CD4-positive, alpha-beta T cell treated with Interleukin-2 at 100 ng/mL for 4 hours (primary cell): ENCODE results near the gene TFPT.

Experiments
- DNase-seq: peaks from one replicate; pipeline ENCODE4 v3.0.0-alpha.2; 2020; ENCODE audit warnings: low spot score

TFPT gene, protein sequence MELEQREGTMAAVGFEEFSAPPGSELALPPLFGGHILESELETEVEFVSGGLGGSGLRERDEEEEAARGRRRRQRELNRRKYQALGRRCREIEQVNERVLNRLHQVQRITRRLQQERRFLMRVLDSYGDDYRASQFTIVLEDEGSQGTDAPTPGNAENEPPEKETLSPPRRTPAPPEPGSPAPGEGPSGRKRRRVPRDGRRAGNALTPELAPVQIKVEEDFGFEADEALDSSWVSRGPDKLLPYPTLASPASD

DNA sequence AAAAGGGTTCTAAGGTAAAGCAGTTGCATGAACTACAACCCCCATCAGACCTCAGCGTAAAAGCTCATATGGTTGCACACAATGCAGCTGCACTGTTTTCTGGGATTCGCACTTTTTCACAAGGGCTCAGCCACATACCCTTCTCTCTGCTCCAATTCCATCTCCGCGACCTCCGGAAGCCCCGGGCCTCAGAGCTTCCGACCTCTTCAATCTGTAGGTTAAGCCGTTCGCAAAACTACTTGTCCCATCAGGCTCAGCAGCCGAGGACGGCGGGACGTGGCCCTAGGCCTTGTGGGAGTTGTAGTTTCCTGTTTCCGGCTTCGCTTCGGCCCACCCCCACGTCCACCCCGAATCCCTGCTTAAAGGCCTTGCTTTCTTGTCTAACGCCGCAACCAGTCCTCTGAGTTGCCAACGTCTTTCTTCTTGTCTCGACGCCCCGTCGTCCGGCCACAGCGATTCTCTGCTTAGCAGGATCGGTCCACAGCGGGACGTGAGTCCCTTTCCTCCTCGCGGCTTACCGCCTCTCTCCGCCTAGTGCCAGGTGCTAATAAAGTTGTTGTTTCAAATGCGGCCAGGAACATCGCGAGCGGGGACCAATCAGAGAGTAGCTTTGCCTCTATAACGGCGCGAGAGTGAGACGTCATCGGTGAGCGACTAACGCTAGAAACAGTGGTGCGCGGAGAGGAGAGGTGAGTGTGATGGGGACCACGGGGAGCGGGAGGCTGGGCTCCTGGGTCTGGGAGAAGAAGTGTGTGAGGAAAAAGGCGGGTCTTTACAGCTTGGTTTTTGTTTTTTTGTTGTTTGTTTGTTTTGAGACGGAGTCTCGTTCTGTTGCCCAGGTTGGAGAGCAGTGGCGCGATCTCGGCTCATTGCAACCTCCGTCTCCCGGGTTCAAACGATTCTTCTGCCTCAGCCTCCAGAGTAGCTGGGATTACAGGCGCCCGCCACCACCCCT lies at the start of gene TFPT, which contains the start of gene PRPF31:
Gene TFPT (minus strand): TSS at position 549 of the 955 bp plus-strand sequence. CDS start 388 bp downstream, at position 161.
Gene PRPF31 (plus strand): TSS at position 646 of the 955 bp plus-strand sequence. CDS start 2,525 bp downstream, outside the sequence.
- peak; percentile 96 for DNase-seq

DNA sequence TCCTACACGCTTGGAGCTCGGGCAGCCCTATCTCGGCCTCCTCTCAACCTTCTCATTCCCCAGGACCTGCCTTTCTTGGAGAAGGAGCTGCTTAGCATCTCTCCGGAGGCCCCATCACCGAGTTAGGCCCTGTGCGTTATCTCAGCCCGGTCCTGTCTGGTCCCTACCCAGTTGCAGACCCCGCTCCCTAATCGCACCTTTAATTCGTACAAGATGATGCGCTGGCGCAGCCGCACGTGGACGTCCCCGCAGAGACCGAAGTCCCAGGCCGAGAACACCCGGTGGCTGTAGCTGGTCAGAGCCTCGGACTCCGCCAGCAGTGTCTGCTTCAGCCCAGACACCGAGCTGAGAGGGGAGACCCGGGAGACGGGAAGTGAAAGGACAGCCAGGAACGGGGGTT lies 49.8 kb upstream of the TFPT start:
- no peak for DNase-seq

DNA sequence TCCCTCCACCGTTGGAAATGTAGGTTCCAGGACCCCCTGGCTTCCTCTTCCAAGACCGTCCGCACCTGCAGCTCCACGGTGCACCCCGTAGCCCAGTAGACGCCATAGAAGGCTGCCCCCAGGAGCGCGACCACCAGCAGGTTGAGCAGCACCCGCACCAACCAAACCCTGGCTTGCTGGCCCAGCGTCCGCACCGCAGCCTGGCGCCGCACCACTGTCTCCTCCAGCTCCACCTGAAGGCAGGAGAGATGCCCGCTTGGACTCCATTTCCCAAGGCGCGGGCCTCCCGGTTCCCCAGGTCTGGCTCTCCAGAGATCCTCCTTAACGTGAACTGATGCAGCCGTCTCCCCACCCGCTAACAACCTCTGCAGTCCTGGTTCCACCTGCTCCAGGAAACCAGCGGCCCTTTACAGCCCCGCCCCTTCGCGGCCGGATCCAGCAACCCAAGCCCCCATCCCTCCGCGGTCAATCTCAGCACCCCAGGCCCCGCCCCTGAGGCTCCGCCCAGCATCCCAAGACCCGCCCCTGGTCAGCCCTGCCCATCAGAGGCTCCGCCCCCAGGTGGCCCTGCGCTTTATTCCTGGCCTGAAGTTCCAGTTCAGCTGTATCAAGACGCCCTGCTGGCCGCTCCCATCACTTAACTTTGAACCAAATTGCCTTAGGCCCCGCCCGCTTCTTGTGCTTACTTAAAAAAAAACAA lies 49.1 kb upstream of the TFPT start:
- DNase-seq: peak; percentile 59

DNA sequence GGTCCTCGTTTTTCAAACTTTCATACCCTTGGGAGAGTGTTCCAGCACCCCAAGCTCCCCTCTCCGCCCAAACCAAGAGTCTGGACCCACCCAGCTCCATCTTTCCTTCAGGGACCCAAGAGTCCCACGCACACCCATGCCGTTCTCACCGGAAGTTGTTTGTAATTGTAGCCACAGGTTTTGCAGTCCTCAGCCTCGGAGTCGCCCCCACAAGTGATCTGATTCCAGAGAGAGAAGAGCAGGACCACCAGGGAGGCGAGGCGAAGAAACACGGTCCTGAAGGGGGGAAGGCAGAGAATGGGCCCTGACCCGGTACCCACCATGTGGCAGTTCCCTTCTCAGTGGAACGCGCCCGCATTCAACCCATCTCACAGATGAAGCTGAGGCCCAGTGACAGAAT lies 47.4 kb upstream of the TFPT start:
- DNase-seq: no peak

DNA sequence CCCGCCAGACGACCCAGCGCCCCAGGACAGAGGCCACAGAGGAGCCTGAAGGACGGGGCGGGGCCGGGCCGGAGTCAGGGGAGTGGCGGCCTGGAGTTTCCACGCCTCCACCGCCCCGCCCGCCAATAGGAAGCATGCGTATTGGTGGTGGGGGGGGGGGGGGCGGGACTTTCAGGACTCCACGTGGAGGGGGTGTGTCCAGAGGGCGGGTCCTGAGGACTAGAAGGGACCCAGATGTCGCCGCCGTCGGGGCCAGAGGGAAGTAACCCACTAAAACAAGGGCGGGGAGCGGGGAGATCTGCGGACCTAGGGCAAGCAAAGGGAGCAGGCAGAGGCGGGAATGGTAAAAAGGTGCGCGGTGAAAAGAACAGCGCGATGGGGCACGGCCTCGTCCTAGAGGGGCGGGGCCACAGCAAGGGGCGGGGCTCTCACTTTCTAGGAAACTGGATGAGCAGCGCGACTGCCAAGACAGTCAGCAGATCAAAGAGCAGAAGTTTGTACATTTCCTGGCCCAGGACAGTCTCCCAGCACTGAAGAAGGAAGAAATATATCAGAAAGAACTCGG lies 46.9 kb upstream of the TFPT start:
- peak; percentile 84 for DNase-seq

DNA sequence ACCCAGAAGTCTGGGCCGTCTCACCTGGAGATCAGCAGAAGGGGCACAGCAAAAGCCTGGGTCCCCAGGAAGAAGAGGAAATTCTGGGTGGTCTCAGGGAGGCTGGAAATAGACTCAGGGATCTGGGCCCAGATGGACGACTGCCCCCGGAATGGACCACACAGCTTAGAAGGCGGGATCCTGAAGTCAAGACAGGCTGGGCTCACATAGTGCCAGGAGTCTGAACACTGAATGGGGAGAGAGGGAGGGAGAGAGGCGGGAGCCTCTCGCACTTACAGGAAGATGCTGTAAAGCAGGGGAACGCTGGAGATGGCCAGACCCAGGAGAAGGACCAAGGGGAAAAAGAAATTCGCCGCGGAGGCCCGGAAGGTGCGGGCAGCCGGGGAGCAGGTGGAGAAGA lies 45.4 kb upstream of the TFPT start:
- no peak for DNase-seq

DNA sequence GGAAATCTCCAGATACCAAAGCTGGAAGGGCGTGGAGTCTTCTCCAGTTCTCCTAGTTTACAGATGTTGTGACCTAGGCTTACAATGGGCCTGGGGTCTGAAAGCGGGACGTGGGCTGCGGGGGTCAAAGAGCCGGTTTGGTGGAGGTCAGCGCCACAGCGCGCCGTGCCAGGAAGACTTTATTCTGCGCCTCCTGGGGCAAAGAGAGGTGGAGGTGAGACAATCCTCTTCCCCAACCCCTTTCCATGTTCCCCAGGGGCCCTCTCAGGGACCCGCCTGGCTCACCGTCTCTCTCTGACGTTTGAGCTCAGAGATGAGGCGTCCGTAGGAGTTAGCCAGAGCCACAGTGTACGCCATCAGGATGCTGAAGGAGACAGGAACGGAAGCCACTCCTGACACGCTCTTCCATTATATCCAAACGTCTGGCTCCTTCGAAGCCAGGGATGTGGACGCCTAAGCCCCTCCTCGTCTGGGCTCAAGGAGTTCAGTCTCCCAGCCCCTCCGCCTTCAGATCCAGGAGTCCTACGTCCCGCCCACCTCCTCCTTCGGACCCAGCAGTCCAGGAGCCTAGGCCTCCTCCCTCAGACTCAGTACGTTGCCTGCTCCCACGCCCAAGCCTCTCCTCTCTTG lies 44.8 kb upstream of the TFPT start:
- no peak for DNase-seq

DNA sequence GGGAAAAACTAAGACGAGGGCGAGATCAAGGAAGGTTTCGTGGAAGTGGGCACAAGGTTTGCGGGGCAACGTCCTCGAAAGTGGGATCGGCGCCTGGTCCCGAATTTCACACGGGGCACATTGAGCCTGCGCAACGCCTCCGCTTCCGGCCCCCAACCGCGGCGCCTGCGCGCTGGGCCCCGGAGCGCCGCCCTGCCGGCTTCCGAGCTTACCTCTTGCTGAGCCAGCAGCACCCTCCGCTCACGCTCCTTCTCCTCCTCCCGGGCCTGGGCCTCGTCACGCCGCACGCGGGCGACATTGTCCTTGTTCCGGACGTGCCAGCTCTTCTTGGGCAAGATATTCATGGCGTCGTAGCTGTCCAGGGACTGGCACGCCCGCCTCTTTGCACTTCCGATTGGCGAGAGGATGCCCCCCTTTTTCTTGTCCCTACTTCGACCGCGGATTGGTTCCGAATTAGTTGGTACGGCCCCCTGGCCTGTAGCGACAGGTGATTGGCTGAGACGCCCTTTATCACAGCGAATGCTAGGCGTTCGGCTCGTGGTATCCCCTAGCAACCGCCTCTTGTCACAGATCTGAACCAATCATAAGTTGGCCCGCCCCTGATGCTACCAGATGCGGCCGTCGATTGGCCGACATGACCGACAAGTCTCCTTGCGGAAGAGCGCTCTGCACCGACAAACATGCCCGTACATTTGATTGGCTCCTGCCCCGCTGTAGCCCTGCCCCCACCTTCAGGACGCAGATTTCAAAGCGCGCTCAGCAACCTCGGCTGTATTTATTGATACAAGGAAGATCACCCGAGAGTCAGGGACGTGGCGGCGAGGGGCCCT lies 44.1 kb upstream of the TFPT start, which contains the start of gene LENG1:
Gene LENG1 (minus strand): TSS at position 370 of the 830 bp plus-strand sequence. CDS start 26 bp downstream, at position 344.
- peak; percentile 100 for DNase-seq

DNA sequence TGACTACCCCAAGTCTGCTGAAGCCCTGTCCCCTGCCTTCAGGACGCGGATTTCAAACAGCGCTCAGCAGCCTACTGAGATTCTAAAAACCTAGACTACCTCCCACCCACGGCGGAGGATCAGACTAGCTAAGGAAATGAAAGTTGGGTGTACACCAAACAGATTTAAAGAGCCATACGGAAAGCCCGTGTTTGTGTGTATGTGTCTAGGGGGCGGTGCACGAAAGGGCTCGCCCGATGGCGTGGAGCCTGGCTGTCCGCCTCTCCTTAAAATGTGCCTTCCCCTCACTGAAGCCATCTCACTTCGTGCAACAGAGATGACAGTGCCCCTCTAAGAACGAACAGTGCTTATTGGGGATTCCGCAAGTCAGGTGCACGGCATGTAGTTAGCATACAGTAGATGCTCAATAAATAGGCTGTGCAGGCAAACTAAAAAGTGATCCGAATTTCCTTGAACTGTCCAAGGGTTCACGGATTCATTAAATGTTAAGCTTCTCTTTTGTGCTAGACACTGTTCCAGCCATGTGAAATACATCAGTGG lies 43.4 kb upstream of the TFPT start:
- DNase-seq: peak; percentile 25

DNA sequence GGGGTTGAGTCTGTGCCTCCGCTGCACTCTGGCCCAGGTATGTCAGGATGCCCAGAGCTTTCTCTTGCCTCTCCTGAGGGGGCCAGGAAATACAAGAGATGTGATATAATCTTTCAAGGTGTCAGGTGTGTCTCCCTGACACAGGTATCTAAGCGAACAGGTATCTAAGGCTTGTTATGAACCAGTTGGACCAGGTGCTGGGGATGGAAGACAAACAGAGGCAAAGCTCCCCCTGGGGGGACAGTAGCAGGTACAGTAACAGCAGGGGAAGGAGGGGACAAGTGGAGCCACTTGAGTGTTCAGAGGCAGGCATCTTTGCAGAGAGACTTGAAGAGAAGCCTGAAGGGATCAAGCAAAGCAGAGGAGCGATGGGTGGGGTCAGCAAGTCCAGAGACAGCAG lies 41.5 kb upstream of the TFPT start:
- DNase-seq: no peak

DNA sequence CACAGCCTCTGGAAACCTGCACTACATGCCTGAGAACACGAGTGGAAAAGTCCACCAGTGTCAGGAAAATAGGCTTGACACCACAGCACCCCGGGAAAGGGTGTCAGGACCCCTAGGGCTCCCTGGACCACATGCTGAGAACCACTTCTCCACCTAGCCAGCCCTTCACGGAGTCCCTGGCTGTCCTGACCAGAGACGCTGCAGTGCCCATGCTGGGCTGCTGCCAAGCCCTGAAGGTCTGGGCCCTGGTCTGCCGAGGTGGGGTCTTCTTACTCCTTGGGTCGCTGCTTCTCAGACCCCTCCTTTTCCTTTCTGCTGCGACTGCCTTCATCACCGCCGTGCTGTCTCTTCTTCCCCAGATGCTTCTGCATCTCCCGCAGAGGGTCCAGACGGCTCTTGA lies 41.0 kb upstream of the TFPT start:
- DNase-seq: no peak

DNA sequence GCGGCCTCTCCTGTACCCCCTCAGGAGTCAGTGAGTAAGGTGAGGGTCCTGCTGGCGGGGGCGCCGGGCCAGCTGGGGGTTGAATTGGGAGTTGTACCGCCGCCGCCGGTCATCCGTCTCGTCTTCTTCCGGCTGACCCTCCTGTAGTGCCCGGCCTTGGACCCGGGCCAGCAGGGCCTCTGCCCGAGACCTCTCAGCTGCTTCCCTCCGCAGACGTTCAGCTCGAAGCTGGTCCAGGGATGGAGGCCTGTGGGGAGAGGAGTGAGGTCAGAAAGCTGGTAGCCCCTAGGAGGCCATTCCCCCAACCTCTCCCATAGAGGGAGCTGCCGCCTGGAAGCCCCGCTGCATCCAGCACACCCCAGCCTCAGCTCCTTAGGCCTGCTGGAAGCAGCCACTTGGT lies 40.2 kb upstream of the TFPT start:
- no peak for DNase-seq

DNA sequence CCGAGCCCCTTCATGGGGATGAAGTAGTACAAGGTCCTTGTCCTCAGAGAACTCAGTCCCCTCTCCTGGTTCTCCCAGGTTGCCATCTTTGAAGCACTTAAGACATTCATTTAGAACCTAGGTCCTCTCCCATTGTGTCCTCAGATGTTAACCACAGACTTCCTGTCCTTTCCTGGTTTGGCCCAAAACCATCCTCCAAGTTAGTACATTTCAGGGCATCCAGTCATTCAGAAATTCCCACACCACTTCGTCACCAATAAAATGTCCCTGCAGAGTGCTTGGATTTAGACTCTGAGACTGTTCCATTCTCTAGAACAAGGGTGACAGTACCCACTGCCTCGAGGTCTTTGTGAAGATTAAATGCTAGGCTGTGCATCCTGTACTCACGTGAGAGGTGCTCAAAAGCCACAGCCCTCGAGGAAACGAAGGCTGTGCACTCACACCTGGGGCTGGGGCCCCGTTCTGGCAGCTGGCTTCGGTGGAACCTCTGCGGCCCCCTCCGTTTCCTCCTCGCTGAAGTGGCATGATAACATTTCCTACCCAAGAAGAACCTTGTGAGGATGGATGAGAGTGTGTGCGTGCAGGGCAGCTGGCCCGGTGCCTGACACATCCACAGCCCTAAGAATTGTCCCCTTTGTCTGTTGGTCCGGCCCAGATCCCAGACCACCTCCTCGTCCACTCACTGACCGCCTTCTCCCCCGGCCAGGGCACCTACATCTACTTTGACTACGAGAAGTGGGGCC lies 39.3 kb upstream of the TFPT start:
- peak; percentile 18 for DNase-seq

DNA sequence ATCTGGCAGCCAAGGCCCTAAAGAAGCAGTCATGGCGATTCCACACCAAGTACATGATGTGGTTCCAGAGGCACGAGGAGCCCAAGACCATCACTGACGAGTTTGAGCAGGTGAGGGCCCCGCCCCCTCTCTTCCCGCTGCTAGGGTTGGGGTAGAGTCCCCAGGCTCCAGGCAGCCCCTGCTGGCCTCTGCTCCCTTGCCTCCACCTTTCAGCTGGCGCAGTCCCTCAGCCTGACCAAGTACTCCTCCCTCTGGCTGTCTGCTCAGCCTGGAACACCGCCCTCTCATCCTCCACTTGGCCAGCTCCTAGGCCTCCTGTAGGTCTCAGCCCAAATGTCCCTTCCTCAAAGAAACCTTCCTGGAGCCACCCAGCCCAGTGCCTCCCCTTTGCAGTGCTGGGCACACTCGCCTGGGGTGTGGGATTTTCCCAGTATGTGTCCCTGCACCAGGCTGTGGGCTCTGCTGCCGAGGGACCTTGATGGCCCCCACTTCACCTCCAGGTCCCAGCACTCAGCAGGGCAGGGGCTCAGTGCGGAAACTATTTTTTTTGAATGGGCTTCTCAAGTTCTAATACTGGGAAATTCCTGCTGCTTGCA lies 38.4 kb upstream of the TFPT start:
- no peak for DNase-seq

DNA sequence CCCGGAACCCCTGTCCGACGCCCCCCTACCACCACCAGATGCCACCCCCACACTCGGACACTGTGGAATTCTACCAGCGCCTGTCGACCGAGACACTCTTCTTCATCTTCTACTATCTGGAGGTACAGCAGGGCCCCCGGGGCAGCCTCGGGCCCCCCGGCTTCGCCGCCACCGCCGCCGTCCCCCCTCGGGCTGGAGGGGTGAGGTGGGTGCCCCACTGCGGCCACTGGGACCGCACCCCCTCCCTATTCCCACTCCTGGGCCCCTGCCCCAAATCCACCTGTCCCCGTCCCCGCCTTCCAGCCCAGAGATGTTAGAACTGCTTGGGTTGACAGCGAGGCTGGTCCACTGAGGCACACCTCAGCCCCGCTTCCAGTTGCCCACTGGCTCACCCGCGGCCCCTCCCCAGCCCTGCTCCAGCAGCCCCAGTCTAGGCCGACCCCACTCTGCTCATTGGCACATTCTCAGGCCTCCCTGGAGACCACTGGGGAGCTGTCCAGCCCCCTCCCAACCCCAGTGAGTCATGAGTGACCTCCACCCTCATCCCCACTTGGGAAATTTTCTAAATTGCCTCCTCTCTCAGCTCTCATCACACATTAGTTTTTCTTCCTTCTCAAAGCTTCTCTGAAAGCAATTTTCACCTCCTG lies 37.5 kb upstream of the TFPT start:
- no peak for DNase-seq

DNA sequence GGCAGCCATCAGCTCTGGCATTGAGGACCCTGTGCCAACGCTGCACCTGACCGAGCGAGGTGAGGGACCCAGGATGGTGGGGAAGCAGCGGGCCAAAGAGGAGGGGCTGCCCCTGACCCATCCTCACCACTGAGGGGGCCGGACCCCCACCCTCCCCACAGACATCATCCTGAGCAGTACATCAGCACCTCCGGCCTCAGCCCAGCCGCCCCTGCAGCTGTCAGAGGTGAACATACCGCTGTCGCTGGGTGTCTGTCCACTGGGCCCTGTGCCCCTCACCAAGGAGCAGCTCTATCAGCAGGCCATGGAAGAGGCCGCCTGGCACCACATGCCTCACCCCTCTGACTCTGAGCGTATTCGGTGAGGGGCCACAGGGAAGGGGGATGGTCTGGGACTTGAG lies 36.8 kb upstream of the TFPT start:
- no peak for DNase-seq

DNA sequence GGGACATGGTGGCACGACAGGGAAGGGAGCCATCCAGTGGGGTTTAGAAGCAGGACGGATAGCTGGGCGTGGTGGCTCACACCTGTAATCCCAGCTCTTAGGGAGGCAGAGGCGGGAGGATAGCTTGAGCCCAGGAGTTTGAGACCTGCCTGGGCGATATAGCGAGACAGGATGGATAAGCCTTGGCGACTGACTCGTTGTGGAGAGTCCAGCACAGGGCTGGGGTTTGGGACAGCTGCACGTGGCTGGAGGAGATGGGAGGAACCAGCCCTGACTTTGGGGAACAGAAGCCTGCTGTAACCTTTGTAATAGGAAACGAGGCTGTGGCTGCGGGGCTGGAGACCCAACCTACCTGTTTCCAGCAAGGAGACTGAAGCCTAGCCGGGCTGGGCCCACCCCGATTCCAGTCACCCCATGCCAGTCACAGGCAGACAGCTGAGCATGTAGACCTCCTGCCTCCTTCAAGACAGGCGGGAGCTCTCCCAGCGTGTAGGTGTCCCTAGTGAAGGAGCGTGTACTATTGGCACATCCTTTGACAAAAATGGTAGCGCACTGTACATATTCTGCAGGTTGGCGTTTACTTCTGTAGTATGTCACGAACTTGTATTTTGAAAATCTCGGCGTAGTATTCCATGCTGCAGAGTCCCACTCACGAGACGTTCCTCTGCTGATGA lies 36.0 kb upstream of the TFPT start:
- no peak for DNase-seq
